CD8-positive, alpha-beta memory T cell (primary cell): Measurements from ENCODE around the gene SURF1. TPM values are rescaled to one million over a fixed set of nuclear protein-coding genes. Genes with fewer than 3 reads are reported as not detected.
A peak's percentile ranks its signal among the peaks of the same experiment; 100 is the strongest.

Experiments used
- CTCF ChIA-PET: fragments of 350-600 bp; sonication (Branson Sonifier 250); formaldehyde crosslinking; loops from one replicate; lab custom pipeline; 2021; ENCODE audit warnings: antibody characterized with exemption; lab: Charles Lee
- POLR2A ChIA-PET: fragments of 350-600 bp; sonication (Branson Sonifier 250); formaldehyde crosslinking; loops from one replicate; lab custom pipeline; 2021; ENCODE audit warnings: antibody characterized with exemption; lab: Charles Lee
- DNase-seq, 5 donors: peaks; one replicate each; pipeline versions ENCODE4 v3.0.0 to v3.0.0-alpha.2; 2020 to 2022; ENCODE audit warnings: mixed read lengths in 1 of 5
- H3K27ac ChIP-seq: one replicate; pipeline ENCODE4 v1.7.0; 2013; ENCODE audit warnings: low read depth, mild to moderate bottlenecking, low read length, moderate library complexity
- H3K27me3 ChIP-seq: 2 replicates; pipeline ENCODE4 v1.7.0; 2013; ENCODE audit warnings: low read length, mild to moderate bottlenecking; ENCODE audit not compliant: insufficient read depth, poor library complexity, severe bottlenecking
- H3K36me3 ChIP-seq: 2 replicates; pipeline ENCODE4 v1.7.0; 2013; ENCODE audit warnings: mild to moderate bottlenecking, low read length, moderate library complexity; ENCODE audit not compliant: insufficient read depth
- H3K4me1 ChIP-seq: 2 replicates; pipeline ENCODE4 v1.7.0; 2013; ENCODE audit warnings: mild to moderate bottlenecking, low read length, moderate library complexity; ENCODE audit not compliant: insufficient read depth
- H3K4me3 ChIP-seq: 2 replicates; pipeline ENCODE4 v1.7.0; 2013; ENCODE audit warnings: mild to moderate bottlenecking, low read length
- H3K9me3 ChIP-seq: 2 replicates; pipeline ENCODE4 v1.7.0; 2013; ENCODE audit warnings: mild to moderate bottlenecking, low read length
- H3K27ac Mint-ChIP-seq, 8 donors: one replicate each; pipeline ENCODE4 v1.8.0; 2020 to 2021; ENCODE audit warnings: mixed read lengths in 8 of 8, mild to moderate bottlenecking in 6 of 8, inconsistent platforms in 3 of 8, moderate library complexity in 3 of 8
- H3K27me3 Mint-ChIP-seq, 2 donors: one replicate each; pipeline ENCODE4 v1.8.0; 2020 to 2021; ENCODE audit warnings: mixed read lengths in 2 of 2, mild to moderate bottlenecking in 1 of 2, moderate library complexity in 1 of 2
- H3K36me3 Mint-ChIP-seq, 3 donors: one replicate each; pipeline ENCODE4 v1.8.0; 2020 to 2021; ENCODE audit warnings: mixed read lengths in 3 of 3, inconsistent platforms in 1 of 3, mild to moderate bottlenecking in 1 of 3
- H3K4me1 Mint-ChIP-seq, 3 donors: one replicate each; pipeline ENCODE4 v1.8.0; 2020 to 2021; ENCODE audit warnings: mixed read lengths in 3 of 3, inconsistent platforms in 1 of 3, mild to moderate bottlenecking in 1 of 3
- H3K4me3 Mint-ChIP-seq, 7 donors: one replicate each; pipeline ENCODE4 v1.8.0; 2020 to 2021; ENCODE audit warnings: mixed read lengths in 7 of 7, mild to moderate bottlenecking in 6 of 7, moderate library complexity in 4 of 7, inconsistent platforms in 2 of 7
- H3K9me3 Mint-ChIP-seq, 5 donors: one replicate each; pipeline ENCODE4 v1.8.0; 2020 to 2022; ENCODE audit warnings: mixed read lengths in 5 of 5, mild to moderate bottlenecking in 3 of 5, moderate library complexity in 2 of 5, inconsistent platforms in 1 of 5
- polyA plus RNA-seq: library from polyadenylated mRNA; unstranded; fragments of 300-500 nt; fragmentation: Illumina TruSeq; gene quantifications from one replicate; pipeline ENCODE4 v1.2.3, GENCODE V29; 2021
- total RNA-seq, 2 experiments: library from RNA; stranded (reverse); gene quantifications; one replicate each; pipeline ENCODE4 v1.2.3, GENCODE V29; 2021

The SURF1 gene
- total and polyA plus RNA-seq, 3 experiments from 2014 or later: 35.9 to 110 (median 37.8) TPM

- peaks cover 0 to 3% of the 10 kb centered on the region in 2 donors for H3K27me3 Mint-ChIP-seq
- H3K36me3 Mint-ChIP-seq: peaks cover 7 to 86% (median 17%) of the 10 kb centered on the region in 3 donors
- peak; percentile 80 to 95 (median 90) for DNase-seq
- Histone ChIP-seq H3K9me3 (no peaks in the 10 kb centered on the region), H3K27me3 (no peaks in the 10 kb centered on the region), H3K27ac (peak within 1 kb of the TSS; percentile 92), H3K4me3 (peak within 1 kb of the TSS; percentile 99), H3K36me3 (peaks cover 56% of the 10 kb centered on the region), H3K4me1 (peaks cover 29% of the 10 kb centered on the region)
- ChIA-PET POLR2A (interaction anchor here (0.6 to 1.8 kb wide), 10 partner anchors 8 to 336 kb away, joined by 3 to 25 read pairs (median 6); partner anchors contain the start of genes REXO4, STKLD1, SURF1 and SURF2), CTCF (interaction anchor here (0.8 to 6.1 kb wide), 4 partner anchors 8 to 56 kb away, joined by 3 to 47 read pairs (median 4); partner anchors contain the start of genes SURF1 and SURF2)
- H3K9me3 Mint-ChIP-seq: no peaks in the 10 kb centered on the region
- peak within 1 kb of the TSS; percentile 93 to 100 (median 99) for H3K4me3 Mint-ChIP-seq
- peak within 1 kb of the TSS; percentile 89 to 99 (median 98) for H3K27ac Mint-ChIP-seq
- peaks cover 29 to 47% (median 38%) of the 10 kb centered on the region in 3 donors for H3K4me1 Mint-ChIP-seq
These were observed 8.1 kb downstream of the SURF1 start, which contains the start of the genes MED22 and RPL7A for GRCh38 chr9:133347985-133348717. Gene MED22, minus strand, starts transcription at chr9:133348131. Its CDS starts 1,469 bp downstream, at chr9:133346662. Gene RPL7A, plus strand, starts transcription at chr9:133348218. Its CDS starts 26 bp downstream, at chr9:133348244.

- peaks cover 7 to 86% (median 16%) of the 10 kb centered on the region in 3 donors for H3K36me3 Mint-ChIP-seq
These were observed 8.7 kb downstream of the SURF1 start for GRCh38 chr9:133347515-133347984.

GRCh38 chr9:133346021-133346785 lies 10.1 kb downstream of the SURF1 start:
- no peak overlapping the region for H3K27ac ChIP-seq
- peaks cover 29% of the 10 kb centered on the region for H3K4me1 ChIP-seq
- H3K4me3 ChIP-seq: peak overlapping the region; percentile 78
- Mint-ChIP-seq H3K9me3 (no peaks in the 10 kb centered on the region), H3K36me3 (peaks cover 3 to 84% (median 8%) of the 10 kb centered on the region in 3 donors), H3K4me3 (peak overlapping the region; percentile 87 to 100 (median 99)), H3K27ac (peak overlapping the region in 7 of 8 donors; percentile 34 to 92 (median 82)), H3K27me3 (peaks cover 0 to 3% of the 10 kb centered on the region in 2 donors), H3K4me1 (peaks cover 31 to 52% (median 34%) of the 10 kb centered on the region in 3 donors)
- CTCF ChIA-PET: interaction anchor here (1.6 to 6.1 kb wide), 2 partner anchors 10 to 26 kb away, joined by 8 to 47 read pairs; partner anchors contain the start of genes SURF1 and SURF2
- H3K9me3 ChIP-seq: no peaks in the 10 kb centered on the region
- DNase-seq: no peak
- POLR2A ChIA-PET: interaction anchor here (1.2 kb wide), 1 partner anchor 9 kb away, joined by 3 read pairs; no protein-coding TSS in a partner anchor
- H3K27me3 ChIP-seq: no peaks in the 10 kb centered on the region
- peaks cover 43% of the 10 kb centered on the region for H3K36me3 ChIP-seq

More at GRCh38 chr9:133347515-133347984, 8.7 kb downstream of the SURF1 start:
- DNase-seq: peak in 3 of 5 donors; percentile 35 to 72 (median 45)
- H3K27me3 ChIP-seq: no peaks in the 10 kb centered on the region
- peaks cover 29% of the 10 kb centered on the region for H3K4me1 ChIP-seq
- Mint-ChIP-seq H3K9me3 (no peaks in the 10 kb centered on the region), H3K4me3 (peak overlapping the region; percentile 93 to 100 (median 99)), H3K27me3 (peaks cover 0 to 3% of the 10 kb centered on the region in 2 donors), H3K4me1 (peaks cover 29 to 47% (median 34%) of the 10 kb centered on the region in 3 donors), H3K27ac (peak overlapping the region in 7 of 8 donors; percentile 85 to 99 (median 93))
- CTCF ChIA-PET: interaction anchor here (0.8 to 6.1 kb wide), 6 partner anchors 9 to 57 kb away, joined by 3 to 47 read pairs (median 4); partner anchors contain the start of genes SURF1 and SURF2
- no peaks in the 10 kb centered on the region for H3K9me3 ChIP-seq
- H3K27ac ChIP-seq: peak overlapping the region; percentile 92
- H3K4me3 ChIP-seq: peak overlapping the region; percentile 99
- H3K36me3 ChIP-seq: peaks cover 56% of the 10 kb centered on the region
- POLR2A ChIA-PET: interaction anchor here (0.7 to 1.8 kb wide), 9 partner anchors 8 to 336 kb away, joined by 4 to 25 read pairs (median 7); partner anchors contain the start of genes STKLD1, SURF1 and SURF2

- peaks cover 0 to 3% of the 10 kb centered on the region in 2 donors for H3K27me3 Mint-ChIP-seq
- peak overlapping the region in 1 of 8 donors; percentile 29 for H3K27ac Mint-ChIP-seq
- peak overlapping the region in 4 of 7 donors; percentile 24 to 58 (median 45) for H3K4me3 Mint-ChIP-seq
- Histone ChIP-seq H3K27me3 (no peaks in the 10 kb centered on the region), H3K36me3 (peaks cover 37% of the 10 kb centered on the region), H3K4me3 (no peak overlapping the region), H3K27ac (no peak overlapping the region), H3K4me1 (peaks cover 32% of the 10 kb centered on the region), H3K9me3 (no peaks in the 10 kb centered on the region)
- peaks cover 3 to 84% (median 11%) of the 10 kb centered on the region in 3 donors for H3K36me3 Mint-ChIP-seq
- no peaks in the 10 kb centered on the region for H3K9me3 Mint-ChIP-seq
- DNase-seq: no peak
- CTCF ChIA-PET: interaction anchor here (1.6 to 6.1 kb wide), 2 partner anchors 11 to 27 kb away, joined by 8 to 47 read pairs; partner anchors contain the start of genes SURF1 and SURF2
- H3K4me1 Mint-ChIP-seq: peaks cover 37 to 55% (median 40%) of the 10 kb centered on the region in 3 donors
- POLR2A ChIA-PET: interaction anchor here (1.2 kb wide), 1 partner anchor 10 kb away, joined by 3 read pairs; no protein-coding TSS in a partner anchor
These were observed 10.7 kb downstream of the SURF1 start for GRCh38 chr9:133345596-133345995.

GRCh38 chr9:133344979-133345378 lies 11.3 kb downstream of the SURF1 start:
- Mint-ChIP-seq H3K36me3 (peaks cover 3 to 84% (median 12%) of the 10 kb centered on the region in 3 donors), H3K27me3 (peaks cover 0 to 3% of the 10 kb centered on the region in 2 donors), H3K9me3 (no peaks in the 10 kb centered on the region), H3K27ac (peak overlapping the region in 1 of 8 donors; percentile 78), H3K4me3 (peak overlapping the region in 1 of 7 donors; percentile 68), H3K4me1 (peaks cover 43 to 55% (median 47%) of the 10 kb centered on the region in 3 donors)
- DNase-seq: no peak
- POLR2A ChIA-PET: no interaction called here
- CTCF ChIA-PET: interaction anchor here (1.8 kb wide), 1 partner anchor 12 kb away, joined by 4 read pairs; the partner anchor contains the start of genes SURF1 and SURF2
- peaks cover 38% of the 10 kb centered on the region for H3K4me1 ChIP-seq
- no peak overlapping the region for H3K27ac ChIP-seq
- H3K9me3 ChIP-seq: no peaks in the 10 kb centered on the region
- H3K27me3 ChIP-seq: no peaks in the 10 kb centered on the region
- H3K36me3 ChIP-seq: peaks cover 31% of the 10 kb centered on the region
- no peak overlapping the region for H3K4me3 ChIP-seq

GRCh38 chr9:133344071-133344470 lies 12.2 kb downstream of the SURF1 start:
- Histone ChIP-seq H3K36me3 (peaks cover 22% of the 10 kb centered on the region), H3K4me1 (peaks cover 33% of the 10 kb centered on the region), H3K4me3 (no peak overlapping the region), H3K27ac (no peak overlapping the region), H3K27me3 (no peaks in the 10 kb centered on the region), H3K9me3 (no peaks in the 10 kb centered on the region)
- CTCF ChIA-PET: interaction anchor here (1.8 kb wide), 1 partner anchor 13 kb away, joined by 4 read pairs; the partner anchor contains the start of genes SURF1 and SURF2
- Mint-ChIP-seq H3K27me3 (peaks cover 0 to 3% of the 10 kb centered on the region in 2 donors), H3K36me3 (peaks cover 1 to 83% (median 8%) of the 10 kb centered on the region in 3 donors), H3K9me3 (no peaks in the 10 kb centered on the region), H3K27ac (no peak overlapping the region), H3K4me3 (no peak overlapping the region), H3K4me1 (peaks cover 43 to 51% (median 49%) of the 10 kb centered on the region in 3 donors)
- POLR2A ChIA-PET: no interaction called here
- no peak for DNase-seq

- Mint-ChIP-seq H3K27ac (no peak overlapping the region), H3K9me3 (no peaks in the 10 kb centered on the region), H3K4me1 (peaks cover 32 to 39% (median 38%) of the 10 kb centered on the region in 3 donors), H3K4me3 (no peak overlapping the region), H3K36me3 (peaks cover 0 to 74% (median 8%) of the 10 kb centered on the region in 3 donors), H3K27me3 (peaks cover 0 to 2% of the 10 kb centered on the region in 2 donors)
- CTCF ChIA-PET: interaction anchor here (1.1 to 1.6 kb wide), 3 partner anchors 13 to 73 kb away, joined by 3 to 4 read pairs (median 3); no protein-coding TSS in a partner anchor
- peaks cover 28% of the 10 kb centered on the region for H3K4me1 ChIP-seq
- no peaks in the 10 kb centered on the region for H3K27me3 ChIP-seq
- H3K9me3 ChIP-seq: no peaks in the 10 kb centered on the region
- POLR2A ChIA-PET: no interaction called here
- DNase-seq: no peak
- H3K36me3 ChIP-seq: peaks cover 20% of the 10 kb centered on the region
- no peak overlapping the region for H3K4me3 ChIP-seq
- no peak overlapping the region for H3K27ac ChIP-seq
These were observed 13.7 kb downstream of the SURF1 start for GRCh38 chr9:133342570-133342969.
